Peyer's patch (tissue), 4 donors: Measurements from ENCODE around the gene PDE1C. TPM values are rescaled to one million over a fixed set of nuclear protein-coding genes. Genes with fewer than 3 reads are reported as not detected.

Source experiments
- DNase-seq, 3 donors: peaks; one replicate each; pipeline ENCODE4 v3.0.0-alpha.2; 2017 to 2019
- H3K27ac ChIP-seq, 4 donors: fragments of 200-600 bp; sonication (generic); one replicate each; pipeline ENCODE4 v1.5.1; 2016 to 2019
- H3K27me3 ChIP-seq, 2 donors: fragments of 200-600 bp; sonication (generic); one replicate each; pipeline ENCODE4 v1.5.1; 2019
- H3K36me3 ChIP-seq, 3 donors: fragments of 200-600 bp; sonication (generic); one replicate each; pipeline ENCODE4 v1.5.1; 2016 to 2019
- H3K4me1 ChIP-seq, 4 donors: fragments of 200-600 bp; sonication (generic); one replicate each; pipeline ENCODE4 v1.5.1; 2016 to 2019
- H3K4me3 ChIP-seq, 4 donors: fragments of 200-600 bp; sonication (generic); 1 replicate in 3 of 4; 2 replicates in 1 of 4; pipeline ENCODE4 v1.5.1; 2016 to 2019; ENCODE audit warnings: mild to moderate bottlenecking in 1 of 4
- H3K9me3 ChIP-seq, 4 donors: fragments of 200-600 bp; sonication (generic); one replicate each; pipeline ENCODE4 v1.5.1; 2016 to 2019; ENCODE audit warnings: mild to moderate bottlenecking in 1 of 4
- CTCF ChIP-seq, 6 experiments: fragments of 450-650 bp in 4 of 6; fragments of 200-600 bp in 2 of 6; sonication (generic) in 1 of 6; IDR thresholded peaks; one replicate each; pipeline ENCODE4 v1.5.1; 2017 to 2019; ENCODE audit warnings: antibody characterized with exemption in 6 of 6, mild to moderate bottlenecking in 3 of 6, moderate library complexity in 1 of 6
- POLR2A ChIP-seq, 2 donors: fragments of 450-650 bp; IDR thresholded peaks; one replicate each; pipeline ENCODE4 v1.5.1; 2017; ENCODE audit warnings: antibody characterized with exemption in 2 of 2, mild to moderate bottlenecking in 2 of 2, moderate library complexity in 2 of 2
- total RNA-seq, 4 donors: library from RNA; depleted of rRNA; stranded (reverse); fragments of >200 nt; gene quantifications; one replicate each; pipeline ENCODE4 v1.1.0, GENCODE V29; 2016

PDE1C gene
- total RNA-seq, 4 donors from 2014 or later: 2.5 to 15.7 (median 3.3) TPM

DNA sequence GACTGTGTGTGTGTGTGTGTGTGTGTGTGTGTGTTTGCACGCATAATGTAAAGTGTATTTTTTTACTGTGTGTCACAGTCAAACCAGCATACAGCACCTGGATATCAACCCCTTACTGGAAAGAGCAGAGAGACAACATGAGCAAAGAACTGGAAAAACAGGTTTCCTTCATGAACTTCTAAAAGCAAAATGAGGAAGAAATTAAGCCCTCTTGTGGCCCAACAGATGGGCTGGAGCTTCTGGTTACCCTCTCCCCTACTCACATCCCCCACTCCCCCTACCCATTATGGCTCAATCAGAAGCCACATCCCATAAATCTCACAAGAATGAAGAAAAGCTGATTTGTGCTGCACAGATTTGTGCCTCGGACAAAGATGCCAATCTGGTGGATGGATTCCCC is 36.2 kb downstream of the PDE1C start:
- no peaks in the 10 kb centered on the region for H3K9me3 ChIP-seq
- no peaks in the 10 kb centered on the region for H3K27me3 ChIP-seq
- H3K36me3 ChIP-seq: no peaks in the 10 kb centered on the region
- H3K27ac ChIP-seq: no peak overlapping the region
- H3K4me3 ChIP-seq: no peak overlapping the region
- TF ChIP-seq CTCF (IDR thresholded peaks at IDR 0.05): no peak
- no peak for TF ChIP-seq POLR2A (IDR thresholded peaks at IDR 0.05)
- no peaks in the 10 kb centered on the region for H3K4me1 ChIP-seq
- no peak for DNase-seq

DNA sequence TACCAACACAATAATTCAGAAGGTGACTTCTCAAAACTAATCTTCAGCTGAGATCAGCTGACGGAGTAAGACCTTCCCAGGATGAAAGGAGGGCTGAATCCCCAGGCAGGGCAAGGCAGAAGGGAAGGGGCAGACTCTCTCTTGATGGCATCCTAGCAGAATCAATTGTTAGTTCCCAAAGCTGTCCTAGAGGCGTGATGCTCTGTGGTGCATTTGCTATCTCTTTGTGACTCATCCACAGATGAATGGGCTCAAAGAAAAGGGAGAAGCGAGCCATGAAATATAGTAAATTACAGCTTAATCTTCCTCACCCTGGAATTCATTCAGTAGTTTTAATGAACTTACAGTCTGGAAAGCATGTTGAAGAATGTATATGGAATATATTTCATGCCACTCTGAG is 37.2 kb downstream of the PDE1C start:
- no peak for DNase-seq

DNA sequence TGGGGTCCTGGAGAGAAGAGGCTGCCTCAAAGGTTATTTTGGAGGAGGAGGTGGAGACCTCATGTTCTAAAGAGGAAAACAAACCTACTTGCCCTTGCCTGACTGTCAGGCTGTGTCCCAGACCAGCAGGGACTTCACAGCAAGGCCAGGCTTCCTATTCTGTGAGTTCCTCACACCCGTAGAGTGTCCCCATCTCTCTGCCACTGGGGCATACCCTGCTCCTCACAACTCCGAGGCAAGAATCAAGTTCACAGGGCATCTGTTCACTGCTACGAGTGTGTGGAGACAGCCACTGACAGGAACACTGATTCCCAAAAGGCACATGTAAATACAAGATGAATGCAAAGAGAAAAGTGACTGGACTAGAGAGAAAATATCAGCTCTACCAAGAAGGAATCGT is 38.0 kb downstream of the PDE1C start:
- Histone ChIP-seq H3K27me3 (no peaks in the 10 kb centered on the region), H3K27ac (no peak overlapping the region), H3K36me3 (no peaks in the 10 kb centered on the region), H3K4me3 (no peak overlapping the region), H3K4me1 (no peaks in the 10 kb centered on the region), H3K9me3 (no peaks in the 10 kb centered on the region)
- TF ChIP-seq POLR2A (IDR thresholded peaks at IDR 0.05): no peak
- no peak for TF ChIP-seq CTCF (IDR thresholded peaks at IDR 0.05)
- DNase-seq: no peak

More for the DNA sequence above, 37.2 kb downstream of the PDE1C start:
- no peak overlapping the region for H3K4me3 ChIP-seq
- no peaks in the 10 kb centered on the region for H3K4me1 ChIP-seq
- no peaks in the 10 kb centered on the region for H3K36me3 ChIP-seq
- TF ChIP-seq POLR2A (IDR thresholded peaks at IDR 0.05) (no peak), CTCF (IDR thresholded peaks at IDR 0.05) (no peak)
- H3K9me3 ChIP-seq: no peaks in the 10 kb centered on the region
- H3K27ac ChIP-seq: no peak overlapping the region
- no peaks in the 10 kb centered on the region for H3K27me3 ChIP-seq

DNA sequence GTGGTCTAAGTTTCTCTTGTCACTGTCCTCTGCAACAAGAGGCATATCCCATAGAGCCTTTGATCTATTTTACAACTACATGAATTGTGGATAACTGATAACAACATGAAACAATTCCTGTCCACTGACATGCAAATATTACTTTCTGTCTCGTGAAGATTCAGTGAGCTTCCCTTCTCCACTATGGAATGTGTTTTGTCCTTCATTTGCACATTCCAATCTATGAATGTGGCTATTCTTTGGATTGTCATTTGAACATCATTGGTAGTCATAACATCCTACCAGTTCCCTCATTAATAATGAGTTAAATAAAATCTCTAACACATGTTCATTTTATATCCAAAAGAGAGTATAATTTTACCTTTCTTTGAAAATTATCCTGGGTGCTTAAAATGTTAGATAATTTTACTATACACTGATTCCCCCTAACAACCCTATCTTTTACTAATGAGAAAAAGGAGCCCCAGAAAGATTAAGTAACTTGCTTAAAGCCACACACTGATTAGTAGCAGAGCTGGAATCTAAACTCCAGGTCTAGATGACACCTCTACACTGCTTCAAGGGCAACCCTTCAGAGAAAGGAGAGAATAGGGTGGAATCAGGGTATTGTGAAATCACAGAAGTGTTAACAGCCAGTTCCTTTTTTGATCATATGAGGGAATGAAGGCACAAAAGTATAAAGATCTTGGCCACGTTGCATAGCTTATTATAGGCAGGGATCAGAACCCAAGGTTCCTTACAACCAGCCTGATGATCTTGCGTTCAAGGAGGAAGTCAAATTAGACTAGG is 39.1 kb downstream of the PDE1C start:
- Histone ChIP-seq H3K27me3 (no peaks in the 10 kb centered on the region), H3K4me1 (no peaks in the 10 kb centered on the region), H3K36me3 (no peaks in the 10 kb centered on the region), H3K9me3 (no peaks in the 10 kb centered on the region), H3K4me3 (no peak overlapping the region), H3K27ac (no peak overlapping the region)
- DNase-seq: no peak
- TF ChIP-seq POLR2A (IDR thresholded peaks at IDR 0.05) (no peak), CTCF (IDR thresholded peaks at IDR 0.05) (no peak)

DNA sequence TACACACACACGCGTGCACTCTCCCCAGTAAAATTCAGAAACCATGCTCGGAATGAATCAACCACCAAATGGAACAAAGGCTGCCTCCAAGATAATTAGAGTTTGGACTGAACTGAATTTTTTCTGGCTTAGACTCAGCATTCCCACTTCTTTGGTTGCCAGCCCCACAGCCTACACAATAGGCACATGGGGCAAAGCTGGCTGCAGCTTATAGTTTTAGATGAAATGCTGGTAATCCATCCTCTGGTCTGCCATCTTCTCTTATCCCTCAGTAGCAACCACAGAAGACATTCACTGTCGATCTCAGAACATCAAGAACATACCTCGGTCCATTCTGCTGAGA is 44.2 kb downstream of the PDE1C start:
- Histone ChIP-seq H3K4me1 (no peaks in the 10 kb centered on the region), H3K27ac (no peak overlapping the region), H3K4me3 (no peak overlapping the region), H3K27me3 (no peaks in the 10 kb centered on the region), H3K36me3 (no peaks in the 10 kb centered on the region), H3K9me3 (no peaks in the 10 kb centered on the region)
- TF ChIP-seq CTCF (IDR thresholded peaks at IDR 0.05) (no peak), POLR2A (IDR thresholded peaks at IDR 0.05) (no peak)
- DNase-seq: no peak
